HL-60 (cell line): ENCODE measurements around the gene CACNA2D3.
A peak's percentile ranks its signal among the peaks of the same experiment; 100 is the strongest.

ENCODE experiments used
- DNase-seq, 2 experiments: peaks; one replicate each; pipeline ENCODE4 v3.0.0-alpha.2; 2010 to 2020; ENCODE audit warnings: low read depth in 1 of 2, low spot score in 1 of 2
- H3K27ac ChIP-seq: fragments of 250-450 bp; sonication (Bioruptor Pico); replicated peaks from 2 replicates; pipeline ENCODE4 v1.5.1; 2020; ENCODE audit warnings: mild to moderate bottlenecking, moderate library complexity
- H3K27me3 ChIP-seq: fragments of 250-450 bp; sonication (Bioruptor Pico); 2 replicates; pipeline ENCODE4 v1.5.1; 2021; ENCODE audit warnings: mild to moderate bottlenecking, moderate library complexity; ENCODE audit not compliant: insufficient read depth, poor library complexity, severe bottlenecking
- H3K4me3 ChIP-seq: replicated peaks from 2 replicates; pipeline ENCODE4 v1.5.1; 2011; ENCODE audit warnings: mild to moderate bottlenecking, control low read depth, low read length; ENCODE audit not compliant: insufficient read depth
- CTCF ChIP-seq: IDR thresholded peaks from one replicate; pipeline ENCODE4 v1.5.1; 2011; ENCODE audit warnings: low read length, control low read depth, inconsistent platforms; ENCODE audit not compliant: insufficient read depth
- GABPA ChIP-seq: IDR thresholded peaks from 2 replicates; pipeline ENCODE4 v1.6.1; 2012; ENCODE audit warnings: low read depth
- POLR2AphosphoS5 ChIP-seq: IDR thresholded peaks from 2 replicates; pipeline ENCODE4 v1.6.1; 2012; ENCODE audit warnings: low read depth
- REST ChIP-seq: IDR thresholded peaks from 2 replicates; pipeline ENCODE4 v1.6.1; 2012; ENCODE audit warnings: low read depth; ENCODE audit not compliant: insufficient replicate concordance
- SPI1 ChIP-seq: IDR thresholded peaks from 2 replicates; pipeline ENCODE4 v1.6.1; 2012; ENCODE audit warnings: low read depth, mild to moderate bottlenecking, borderline replicate concordance

CACNA2D3 gene

GRCh38 chr3:54862526-54862925 is 740.2 kb downstream of the CACNA2D3 start:
- peak in 1 of 2 experiments; percentile 54 for DNase-seq
- no peak overlapping the region for H3K4me3 ChIP-seq

GRCh38 chr3:54863366-54863765 is 741.0 kb downstream of the CACNA2D3 start:
- Histone ChIP-seq H3K4me3 (no peak overlapping the region), H3K27me3 (no peaks in the 10 kb centered on the region), H3K27ac (no peak overlapping the region)
- no peak for TF ChIP-seq CTCF
- TF ChIP-seq SPI1: no peak
- no peak for TF ChIP-seq REST
- no peak for TF ChIP-seq POLR2AphosphoS5
- TF ChIP-seq GABPA: no peak
- DNase-seq: no peak

More at GRCh38 chr3:54862526-54862925, 740.2 kb downstream of the CACNA2D3 start:
- H3K27ac ChIP-seq: no peak overlapping the region
- no peaks in the 10 kb centered on the region for H3K27me3 ChIP-seq
- no peak for TF ChIP-seq POLR2AphosphoS5

- Histone ChIP-seq H3K27me3 (no peaks in the 10 kb centered on the region), H3K4me3 (no peak overlapping the region), H3K27ac (no peak overlapping the region)
- DNase-seq: no peak
- TF ChIP-seq REST (no peak), CTCF (no peak), SPI1 (no peak)
Observed at GRCh38 chr3:54863786-54864185, 741.4 kb downstream of the CACNA2D3 start.

GRCh38 chr3:54865316-54865715 is 743.0 kb downstream of the CACNA2D3 start:
- TF ChIP-seq POLR2AphosphoS5 (no peak), REST (no peak), CTCF (no peak), SPI1 (no peak), GABPA (no peak)
- Histone ChIP-seq H3K27me3 (no peaks in the 10 kb centered on the region), H3K4me3 (no peak overlapping the region), H3K27ac (no peak overlapping the region)
- no peak for DNase-seq
